ENCODE data around the gene WNT8B.

WNT8B gene

GRCh38 chr10:100528921-100529474 is 66.2 kb downstream of the WNT8B start:
- Mint-ChIP-seq H3K27ac (peak overlapping the region; percentile 16), H3K4me1 (peaks cover 24% of the 10 kb centered on the region), H3K36me3 (ENCODE audit: low read depth) (peaks cover 30% of the 10 kb centered on the region), H3K9me3 (no peaks in the 10 kb centered on the region), H3K27me3 (ENCODE audit: low read depth, poor library complexity) (peaks cover 4% of the 10 kb centered on the region), H3K4me3 (peak overlapping the region; percentile 100)
- no peak for TF ChIP-seq CTCF (IDR thresholded peaks at IDR 0.05)
- DNase-seq: peak; percentile 30

GRCh38 chr10:100529475-100530298 is 66.9 kb downstream of the WNT8B start, which contains the start of gene NDUFB8:
Gene NDUFB8, minus strand, starts transcription at chr10:100529871. Its CDS starts 20 bp downstream, at chr10:100529851.
- Mint-ChIP-seq H3K27me3 (ENCODE audit: low read depth, poor library complexity) (peaks cover 7% of the 10 kb centered on the region), H3K27ac (peak within 1 kb of the TSS; percentile 16), H3K4me3 (peak within 1 kb of the TSS; percentile 100), H3K4me1 (peaks cover 24% of the 10 kb centered on the region), H3K9me3 (no peaks in the 10 kb centered on the region), H3K36me3 (ENCODE audit: low read depth) (peaks cover 24% of the 10 kb centered on the region)
- no peak for TF ChIP-seq CTCF (IDR thresholded peaks at IDR 0.05)
- peak; percentile 86 for DNase-seq

GRCh38 chr10:100531761-100532160 is 69.0 kb downstream of the WNT8B start:
- DNase-seq: no peak
- Mint-ChIP-seq H3K4me3 (no peak overlapping the region), H3K27me3 (ENCODE audit: low read depth, poor library complexity) (peaks cover 5% of the 10 kb centered on the region), H3K9me3 (no peaks in the 10 kb centered on the region), H3K4me1 (peaks cover 24% of the 10 kb centered on the region), H3K27ac (no peak overlapping the region), H3K36me3 (ENCODE audit: low read depth) (peaks cover 9% of the 10 kb centered on the region)
- TF ChIP-seq CTCF (IDR thresholded peaks at IDR 0.05): no peak

Data from nephron progenitor cell (in vitro differentiated cells).